ENCODE results near the gene TRIM34.
"Not testable (repeated sequence)": the region's sequence is repeated elsewhere in the genome, so short reads cannot be mapped to it uniquely, and the experiment has no call there.

Gene TRIM34

GRCh38 chr11:5624489-5625279 is at the start of gene TRIM34:
TRIM34 (plus strand) TSS chr11:5625001; CDS start chr11:5632332, 7,331 bp downstream.
- H3K27me3 Mint-ChIP-seq, result no peaks in the 10 kb centered on the region
- H3K36me3 Mint-ChIP-seq, result peaks cover 9% of the 10 kb centered on the region
- H3K9me3 Mint-ChIP-seq, result no peaks in the 10 kb centered on the region
- H3K4me1 Mint-ChIP-seq, result peaks cover 52% of the 10 kb centered on the region
- H3K27ac Mint-ChIP-seq, result peak within 1 kb of the TSS; percentile 96
- H3K4me3 Mint-ChIP-seq, result peak within 1 kb of the TSS; percentile 93

GRCh38 chr11:5575152-5575551 is 49.6 kb upstream of the TRIM34 start:
- Mint-ChIP-seq H3K9me3 (no peaks in the 10 kb centered on the region), H3K27me3 (no peaks in the 10 kb centered on the region), H3K27ac (no peak overlapping the region), H3K36me3 (no peaks in the 10 kb centered on the region), H3K4me3 (no peak overlapping the region), H3K4me1 (no peaks in the 10 kb centered on the region)

GRCh38 chr11:5577101-5577500 is 47.7 kb upstream of the TRIM34 start:
- Mint-ChIP-seq H3K36me3 (no peaks in the 10 kb centered on the region), H3K4me1 (no peaks in the 10 kb centered on the region), H3K4me3 (no peak overlapping the region), H3K27ac (no peak overlapping the region), H3K27me3 (no peaks in the 10 kb centered on the region), H3K9me3 (no peaks in the 10 kb centered on the region)

- peaks cover 5% of the 10 kb centered on the region for H3K36me3 Mint-ChIP-seq
- no peak within 1 kb of the TSS for H3K27ac Mint-ChIP-seq
- no peak within 1 kb of the TSS for H3K4me3 Mint-ChIP-seq
- H3K27me3 Mint-ChIP-seq, result peaks cover 1% of the 10 kb centered on the region
- H3K4me1 Mint-ChIP-seq, result no peaks in the 10 kb centered on the region
- H3K9me3 Mint-ChIP-seq, result peaks cover 5% of the 10 kb centered on the region
These were observed 44.2 kb upstream of the TRIM34 start, which contains the start of gene OR52B6 for GRCh38 chr11:5580577-5580976. OR52B6 (plus strand) TSS chr11:5580877; CDS start chr11:5580877, 0 bp downstream.

- H3K9me3 Mint-ChIP-seq, result peaks cover 5% of the 10 kb centered on the region
- H3K27me3 Mint-ChIP-seq, result peaks cover 1% of the 10 kb centered on the region
- H3K4me1 Mint-ChIP-seq, result no peaks in the 10 kb centered on the region
- H3K27ac Mint-ChIP-seq, result no peak overlapping the region
- no peak overlapping the region for H3K4me3 Mint-ChIP-seq
- peaks cover 5% of the 10 kb centered on the region for H3K36me3 Mint-ChIP-seq
These were observed 43.8 kb upstream of the TRIM34 start for GRCh38 chr11:5581014-5581413.

- H3K4me3 Mint-ChIP-seq, H3K4me1 Mint-ChIP-seq, H3K27me3 Mint-ChIP-seq, H3K9me3 Mint-ChIP-seq, H3K36me3 Mint-ChIP-seq, H3K27ac Mint-ChIP-seq: not testable (repeated sequence)
These were observed 40.3 kb upstream of the TRIM34 start for GRCh38 chr11:5584458-5584857.

GRCh38 chr11:5589906-5590305 is 34.9 kb upstream of the TRIM34 start:
- not testable (repeated sequence) for H3K4me1 Mint-ChIP-seq, H3K27me3 Mint-ChIP-seq, H3K4me3 Mint-ChIP-seq

GRCh38 chr11:5591613-5592012 is 33.2 kb upstream of the TRIM34 start:
- H3K27me3 Mint-ChIP-seq, result no peaks in the 10 kb centered on the region
- H3K4me3 Mint-ChIP-seq, result no peak overlapping the region
- peaks cover 2% of the 10 kb centered on the region for H3K4me1 Mint-ChIP-seq
- no peak overlapping the region for H3K27ac Mint-ChIP-seq
- H3K9me3 Mint-ChIP-seq, result no peaks in the 10 kb centered on the region
- H3K36me3 Mint-ChIP-seq, result peaks cover 3% of the 10 kb centered on the region

More at GRCh38 chr11:5589906-5590305, 34.9 kb upstream of the TRIM34 start:
- H3K36me3 Mint-ChIP-seq, H3K9me3 Mint-ChIP-seq, H3K27ac Mint-ChIP-seq: not testable (repeated sequence)

- Mint-ChIP-seq H3K27me3 (peaks cover 2% of the 10 kb centered on the region), H3K27ac (no peak overlapping the region), H3K9me3 (no peaks in the 10 kb centered on the region), H3K36me3 (peaks cover 2% of the 10 kb centered on the region), H3K4me1 (peaks cover 8% of the 10 kb centered on the region), H3K4me3 (no peak overlapping the region)
These were observed 32.2 kb upstream of the TRIM34 start for GRCh38 chr11:5592615-5593014.

GRCh38 chr11:5593146-5593545 is 31.7 kb upstream of the TRIM34 start:
- Mint-ChIP-seq H3K27ac (no peak overlapping the region), H3K36me3 (peaks cover 2% of the 10 kb centered on the region), H3K4me3 (no peak overlapping the region), H3K27me3 (peaks cover 2% of the 10 kb centered on the region), H3K9me3 (no peaks in the 10 kb centered on the region), H3K4me1 (peaks cover 9% of the 10 kb centered on the region)

GRCh38 chr11:5596607-5597201 is 28.1 kb upstream of the TRIM34 start, which contains the start of gene TRIM6:
TRIM6 (plus strand) TSS chr11:5596637; CDS start chr11:5596898, 261 bp downstream.
- H3K4me1 Mint-ChIP-seq, result peaks cover 9% of the 10 kb centered on the region
- H3K9me3 Mint-ChIP-seq, result no peaks in the 10 kb centered on the region
- H3K4me3 Mint-ChIP-seq, result peak within 1 kb of the TSS; percentile 80
- H3K27ac Mint-ChIP-seq, result no peak within 1 kb of the TSS
- no peaks in the 10 kb centered on the region for H3K36me3 Mint-ChIP-seq
- H3K27me3 Mint-ChIP-seq, result peaks cover 2% of the 10 kb centered on the region

- Mint-ChIP-seq H3K4me1 (peaks cover 9% of the 10 kb centered on the region), H3K4me3 (no peak overlapping the region), H3K27ac (no peak overlapping the region), H3K27me3 (peaks cover 2% of the 10 kb centered on the region), H3K9me3 (no peaks in the 10 kb centered on the region), H3K36me3 (no peaks in the 10 kb centered on the region)
These were observed 26.8 kb upstream of the TRIM34 start for GRCh38 chr11:5597953-5598352.

- Mint-ChIP-seq H3K27ac (no peak overlapping the region), H3K4me1 (peaks cover 9% of the 10 kb centered on the region), H3K9me3 (no peaks in the 10 kb centered on the region), H3K27me3 (peaks cover 2% of the 10 kb centered on the region), H3K4me3 (no peak overlapping the region), H3K36me3 (no peaks in the 10 kb centered on the region)
These were observed 24.4 kb upstream of the TRIM34 start for GRCh38 chr11:5600374-5600851.

GRCh38 chr11:5602791-5603190 is 22.0 kb upstream of the TRIM34 start:
- not testable (repeated sequence) for H3K4me1 Mint-ChIP-seq, H3K27ac Mint-ChIP-seq, H3K4me3 Mint-ChIP-seq, H3K9me3 Mint-ChIP-seq, H3K27me3 Mint-ChIP-seq, H3K36me3 Mint-ChIP-seq

- H3K9me3 Mint-ChIP-seq, result no peaks in the 10 kb centered on the region
- no peaks in the 10 kb centered on the region for H3K36me3 Mint-ChIP-seq
- no peaks in the 10 kb centered on the region for H3K27me3 Mint-ChIP-seq
- no peaks in the 10 kb centered on the region for H3K4me1 Mint-ChIP-seq
- H3K4me3 Mint-ChIP-seq, result no peak overlapping the region
- no peak overlapping the region for H3K27ac Mint-ChIP-seq
These were observed 21.5 kb upstream of the TRIM34 start for GRCh38 chr11:5603326-5603725.

GRCh38 chr11:5604896-5605295 is 19.9 kb upstream of the TRIM34 start:
- no peaks in the 10 kb centered on the region for H3K9me3 Mint-ChIP-seq
- no peaks in the 10 kb centered on the region for H3K27me3 Mint-ChIP-seq
- H3K36me3 Mint-ChIP-seq, result no peaks in the 10 kb centered on the region
- no peak overlapping the region for H3K27ac Mint-ChIP-seq
- H3K4me3 Mint-ChIP-seq, result no peak overlapping the region
- no peaks in the 10 kb centered on the region for H3K4me1 Mint-ChIP-seq
